Measurements from ENCODE around the gene RRP15. TPM values are rescaled to one million over a fixed set of nuclear protein-coding genes. Genes with fewer than 3 reads are reported as not detected.

Gene RRP15
- polyA plus RNA-seq, 3 donors = 0.81 to 7.6 (median 4.6) TPM

DNA sequence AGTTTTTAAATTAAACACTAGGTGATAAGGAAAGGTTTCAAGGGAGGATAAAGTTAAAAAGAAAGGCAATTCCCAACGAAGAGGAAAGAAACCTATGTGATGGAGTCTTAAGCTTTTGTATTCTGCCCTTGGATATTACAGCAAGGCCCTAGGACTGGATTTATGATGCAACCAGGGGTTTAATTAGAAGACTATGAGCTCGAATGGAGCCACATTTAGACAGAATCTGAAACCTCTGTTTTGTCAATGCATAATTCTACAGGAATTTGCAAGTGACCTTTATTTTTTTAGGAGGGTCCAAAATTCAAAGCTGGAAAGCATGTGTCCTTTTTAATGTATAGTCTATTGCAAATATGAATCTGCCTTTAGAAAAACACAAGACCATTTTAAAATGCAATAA is 98.0 kb downstream of the RRP15 start:
- Histone ChIP-seq H2AFZ (ENCODE audit: insufficient read depth, low read depth, low read length, poor library complexity, severe bottlenecking) (no peak overlapping the region), H3K36me3 (replicated peaks in 1 of 2; ENCODE audit: control insufficient read depth in 1 of 2, insufficient read depth in 2 of 2, low read length in 2 of 2) (no peaks in the 10 kb centered on the region), H3K4me1 (ENCODE audit: control insufficient read depth in 1 of 2, insufficient read depth in 2 of 2, low read length in 2 of 2) (no peaks in the 10 kb centered on the region), H3K9me3 (replicated peaks in 1 of 2; ENCODE audit: control insufficient read depth in 1 of 2, insufficient read depth in 1 of 2, low read length in 2 of 2) (no peaks in the 10 kb centered on the region), H3K4me3 (replicated peaks in 1 of 3; ENCODE audit: low read depth in 2 of 3, low read length in 3 of 3) (no peak overlapping the region), H3K27ac (ENCODE audit: low read depth in 1 of 2, low read length in 2 of 2) (no peak overlapping the region), H3K9ac (ENCODE audit: insufficient read depth, low read length, poor library complexity, severe bottlenecking) (no peak overlapping the region), H3K4me2 (replicated peaks; ENCODE audit: extremely low read depth, low read length, poor library complexity, severe bottlenecking) (no peak overlapping the region), H3K27me3 (ENCODE audit: control insufficient read depth in 2 of 2, insufficient read depth in 2 of 2, low read length in 2 of 2) (peaks cover 52 to 57% of the 10 kb centered on the region in 2 donors), H3K79me2 (ENCODE audit: insufficient read depth, low read length) (no peaks in the 10 kb centered on the region), H4K20me1 (ENCODE audit: insufficient read depth, low read length) (no peaks in the 10 kb centered on the region)
- Mint-ChIP-seq H3K4me1 (no peaks in the 10 kb centered on the region), H3K27me3 (ENCODE audit: low read depth in 3 of 3) (peaks cover 43 to 80% (median 73%) of the 10 kb centered on the region in 3 donors), H3K9me3 (no peaks in the 10 kb centered on the region), H3K4me3 (peak overlapping the region in 1 of 2 donors; percentile 59), H3K27ac (no peak overlapping the region), H3K36me3 (no peaks in the 10 kb centered on the region)
- TF ChIP-seq, protein P1, sequence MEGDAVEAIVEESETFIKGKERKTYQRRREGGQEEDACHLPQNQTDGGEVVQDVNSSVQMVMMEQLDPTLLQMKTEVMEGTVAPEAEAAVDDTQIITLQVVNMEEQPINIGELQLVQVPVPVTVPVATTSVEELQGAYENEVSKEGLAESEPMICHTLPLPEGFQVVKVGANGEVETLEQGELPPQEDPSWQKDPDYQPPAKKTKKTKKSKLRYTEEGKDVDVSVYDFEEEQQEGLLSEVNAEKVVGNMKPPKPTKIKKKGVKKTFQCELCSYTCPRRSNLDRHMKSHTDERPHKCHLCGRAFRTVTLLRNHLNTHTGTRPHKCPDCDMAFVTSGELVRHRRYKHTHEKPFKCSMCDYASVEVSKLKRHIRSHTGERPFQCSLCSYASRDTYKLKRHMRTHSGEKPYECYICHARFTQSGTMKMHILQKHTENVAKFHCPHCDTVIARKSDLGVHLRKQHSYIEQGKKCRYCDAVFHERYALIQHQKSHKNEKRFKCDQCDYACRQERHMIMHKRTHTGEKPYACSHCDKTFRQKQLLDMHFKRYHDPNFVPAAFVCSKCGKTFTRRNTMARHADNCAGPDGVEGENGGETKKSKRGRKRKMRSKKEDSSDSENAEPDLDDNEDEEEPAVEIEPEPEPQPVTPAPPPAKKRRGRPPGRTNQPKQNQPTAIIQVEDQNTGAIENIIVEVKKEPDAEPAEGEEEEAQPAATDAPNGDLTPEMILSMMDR (IDR thresholded peaks at IDR 0.05) = no peak
- intact Hi-C loops (cut with micrococcal nuclease) = no loop called here
- DNase-seq = no peak
- WGBS (ENCODE audit: insufficient coverage) = 56% methylated on average over 1 of the region's 2 CpGs

DNA sequence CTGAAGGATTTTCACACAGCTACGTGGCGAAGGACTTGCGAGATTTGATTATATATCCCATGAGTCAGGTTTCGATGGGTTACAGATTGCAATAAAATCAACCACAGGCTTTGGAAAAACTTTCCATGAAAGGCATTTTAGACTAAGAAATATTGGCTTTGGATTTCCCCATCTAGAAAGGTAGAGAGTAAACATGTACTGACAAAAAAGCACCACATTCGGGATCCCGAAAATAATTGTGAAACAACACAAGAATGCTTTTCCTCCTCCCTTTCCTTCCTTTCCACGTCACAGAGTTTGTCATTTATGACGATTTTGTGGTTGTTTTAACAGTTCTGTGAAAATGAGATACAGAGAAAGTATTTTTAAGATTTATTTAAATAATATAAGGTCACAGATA is 98.6 kb downstream of the RRP15 start:
- H3K36me3 ChIP-seq (replicated peaks in 1 of 2; ENCODE audit: control insufficient read depth in 1 of 2, insufficient read depth in 2 of 2, low read length in 2 of 2) = no peaks in the 10 kb centered on the region
- H3K27me3 ChIP-seq (ENCODE audit: control insufficient read depth in 2 of 2, insufficient read depth in 2 of 2, low read length in 2 of 2) = peaks cover 52 to 56% of the 10 kb centered on the region in 2 donors
- Mint-ChIP-seq H3K27ac (no peak overlapping the region), H3K4me1 (no peaks in the 10 kb centered on the region), H3K36me3 (no peaks in the 10 kb centered on the region), H3K27me3 (ENCODE audit: low read depth in 3 of 3) (peaks cover 49 to 78% (median 71%) of the 10 kb centered on the region in 3 donors), H3K4me3 (no peak overlapping the region), H3K9me3 (no peaks in the 10 kb centered on the region)
- H3K27ac ChIP-seq (ENCODE audit: low read depth in 1 of 2, low read length in 2 of 2) = no peak overlapping the region
- intact Hi-C loops (cut with micrococcal nuclease) = no loop called here
- H3K4me1 ChIP-seq (ENCODE audit: control insufficient read depth in 1 of 2, insufficient read depth in 2 of 2, low read length in 2 of 2) = no peaks in the 10 kb centered on the region
- no peak overlapping the region for H3K4me3 ChIP-seq (replicated peaks in 1 of 3; ENCODE audit: low read depth in 2 of 3, low read length in 3 of 3)
- 83% methylated on average over 2 of the region's 8 CpGs for WGBS (ENCODE audit: insufficient coverage)
- DNase-seq = no peak
- no peak overlapping the region for H3K9ac ChIP-seq (ENCODE audit: insufficient read depth, low read length, poor library complexity, severe bottlenecking)
- H3K4me2 ChIP-seq (replicated peaks; ENCODE audit: extremely low read depth, low read length, poor library complexity, severe bottlenecking) = no peak overlapping the region
- no peak overlapping the region for H2AFZ ChIP-seq (ENCODE audit: insufficient read depth, low read depth, low read length, poor library complexity, severe bottlenecking)
- no peaks in the 10 kb centered on the region for H3K79me2 ChIP-seq (ENCODE audit: insufficient read depth, low read length)
- TF ChIP-seq, protein P1 (IDR thresholded peaks at IDR 0.05) = no peak
- no peaks in the 10 kb centered on the region for H4K20me1 ChIP-seq (ENCODE audit: insufficient read depth, low read length)
- no peaks in the 10 kb centered on the region for H3K9me3 ChIP-seq (replicated peaks in 1 of 2; ENCODE audit: control insufficient read depth in 1 of 2, insufficient read depth in 1 of 2, low read length in 2 of 2)

Data from CD14-positive monocyte (primary cell).